HG03457 (cell line): ENCODE data around the gene RAB40C.

Source experiments
- ATAC-seq: cut with Tn5 transposase; IDR thresholded peaks from one replicate; pipeline ENCODE4 v1.9.1; 2021; ENCODE audit warnings: moderate number of reproducible peaks; ENCODE audit not compliant: unreplicated experiment

Gene RAB40C

DNA sequence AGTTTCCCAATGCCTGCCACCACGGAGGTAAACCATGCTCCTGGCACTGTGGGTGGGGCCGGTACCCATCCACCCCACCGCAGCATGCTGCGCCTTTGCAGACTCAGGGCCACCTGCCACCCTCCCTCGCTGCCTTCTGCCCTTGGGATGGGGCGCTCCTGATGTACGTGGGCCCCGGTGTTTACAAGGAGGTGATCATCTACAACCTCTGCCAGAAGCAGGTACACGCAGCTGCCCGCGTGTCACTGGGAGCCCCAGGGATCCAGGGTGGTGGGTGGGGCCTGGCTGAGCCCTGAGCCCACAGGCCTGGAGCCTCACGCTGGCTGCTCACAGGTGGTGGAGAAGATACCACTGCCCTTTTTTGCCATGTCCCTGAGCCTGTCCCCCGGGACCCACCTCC lies 76.7 kb downstream of the RAB40C start:
- ATAC-seq = no peak

DNA sequence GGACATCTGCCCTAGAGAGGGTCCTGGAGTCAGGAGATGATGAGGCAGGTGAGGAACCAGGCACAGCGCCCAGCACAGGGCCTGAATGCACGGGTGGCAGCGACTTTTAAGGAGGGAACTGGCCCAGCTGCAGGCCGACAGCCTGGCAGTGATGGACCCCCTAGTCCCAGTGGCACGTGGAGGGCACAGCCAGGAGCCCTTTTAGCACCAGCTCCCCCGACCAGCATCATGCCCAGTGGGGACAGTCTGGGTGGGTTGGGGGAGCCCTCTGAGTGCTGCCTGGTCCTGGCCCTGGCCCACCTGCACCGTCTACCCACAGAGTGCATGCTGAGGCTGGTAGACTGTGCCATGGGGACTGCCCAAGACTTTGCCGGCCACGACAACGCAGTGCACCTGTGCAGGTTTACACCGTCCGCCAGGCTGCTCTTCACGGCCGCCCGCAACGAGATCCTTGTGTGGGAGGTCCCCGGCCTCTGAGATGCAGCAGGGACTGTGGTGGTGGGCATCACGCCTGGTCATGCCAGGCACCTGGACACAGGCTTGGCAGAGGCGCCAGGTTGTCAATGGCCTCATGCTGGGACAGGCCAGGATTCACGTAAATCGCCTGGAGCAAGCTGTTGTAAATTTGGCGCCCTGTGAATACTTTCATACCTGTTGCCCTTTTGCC lies 77.4 kb downstream of the RAB40C start:
- no peak for ATAC-seq

DNA sequence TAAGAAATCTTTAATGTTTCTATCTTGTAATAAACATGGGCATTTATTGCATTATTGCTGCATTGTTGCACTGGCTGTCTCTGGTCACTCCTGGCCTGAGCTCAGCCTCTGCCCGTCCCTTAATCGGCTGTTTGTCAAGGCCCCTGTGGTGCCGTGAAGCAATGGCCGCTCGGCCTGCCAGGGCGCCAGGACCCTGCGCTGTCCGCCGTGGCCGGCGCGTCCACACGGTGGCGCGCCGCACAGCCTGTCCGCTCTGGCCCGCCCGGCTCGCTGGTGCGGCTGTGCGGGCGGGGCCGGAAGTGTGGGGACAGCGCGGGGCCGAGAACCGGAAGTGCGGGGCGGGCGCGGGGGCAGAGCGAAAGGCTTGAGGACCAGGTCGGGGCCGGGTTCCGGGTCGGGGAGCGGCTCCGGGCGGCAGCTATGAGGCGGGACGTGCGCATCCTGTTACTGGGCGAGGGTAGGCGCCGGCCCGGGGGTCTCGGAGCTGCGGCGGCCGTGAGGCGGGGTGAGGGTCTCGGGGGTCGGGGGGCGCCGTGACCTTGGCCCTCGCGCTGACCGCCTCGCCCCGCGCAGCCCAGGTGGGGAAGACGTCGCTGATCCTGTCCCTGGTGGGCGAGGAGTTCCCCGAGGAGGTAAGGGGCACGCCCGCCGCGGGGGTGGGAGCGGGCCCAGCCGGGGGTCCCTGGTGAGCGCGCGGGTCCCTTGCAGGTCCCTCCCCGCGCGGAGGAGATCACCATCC lies 78.1 kb downstream of the RAB40C start, which contains the start of gene RHOT2:
Gene RHOT2, plus strand, starts transcription at position 353 of the 739 bp plus-strand sequence. Its CDS starts 68 bp downstream, at position 421.
- peak; percentile 66 for ATAC-seq

DNA sequence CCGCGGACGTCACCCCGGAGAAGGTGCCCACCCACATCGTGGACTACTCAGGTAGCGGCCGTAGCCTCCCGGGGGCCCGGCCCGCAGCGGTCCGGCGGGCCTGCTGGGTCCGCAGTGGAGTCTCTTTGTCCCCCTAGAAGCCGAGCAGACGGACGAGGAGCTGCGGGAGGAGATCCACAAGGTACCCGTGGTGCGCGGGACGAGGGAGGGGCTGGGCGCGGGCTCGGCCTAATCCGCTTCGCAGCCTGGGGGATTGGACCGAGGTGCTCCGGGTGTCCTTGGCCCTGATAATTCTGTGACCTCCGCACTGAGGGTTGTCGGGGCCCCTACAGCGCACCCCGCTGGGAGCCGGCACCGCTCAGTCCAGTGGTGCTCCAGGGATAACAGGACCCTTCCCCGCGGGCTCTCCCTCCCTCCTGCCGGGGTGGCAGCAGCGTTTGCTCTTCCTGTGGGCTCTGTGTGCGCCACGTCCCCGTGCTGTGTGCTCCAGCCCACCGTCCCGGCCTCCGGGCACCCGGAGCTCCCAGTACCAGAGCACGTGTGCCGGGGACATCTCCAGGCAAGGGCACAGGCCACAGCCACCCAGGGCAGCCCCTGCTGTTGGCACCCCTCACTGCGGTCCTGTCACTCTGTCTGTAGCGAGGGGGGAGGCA lies 78.8 kb downstream of the RAB40C start:
- ATAC-seq = no peak

DNA sequence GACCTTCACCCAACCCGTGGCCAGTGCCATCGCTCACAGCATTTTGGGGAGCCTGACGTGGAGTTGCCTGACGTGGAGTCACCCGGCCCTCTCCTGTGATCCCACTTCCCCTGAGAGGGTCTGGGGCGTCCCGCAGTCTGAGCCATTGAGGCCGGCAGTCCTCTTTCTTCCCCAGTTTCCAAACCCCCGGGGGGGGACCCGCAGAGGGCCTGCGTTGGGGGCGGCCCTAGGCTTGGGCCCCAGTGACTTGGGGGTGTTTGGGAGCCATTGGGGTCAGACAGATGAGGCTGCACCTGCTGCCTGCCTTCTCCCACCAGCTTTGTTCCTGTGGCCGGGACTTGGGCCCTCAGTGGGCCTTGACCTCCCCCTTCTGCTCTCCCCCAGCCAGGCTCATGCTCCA lies 79.8 kb downstream of the RAB40C start:
- no peak for ATAC-seq

DNA sequence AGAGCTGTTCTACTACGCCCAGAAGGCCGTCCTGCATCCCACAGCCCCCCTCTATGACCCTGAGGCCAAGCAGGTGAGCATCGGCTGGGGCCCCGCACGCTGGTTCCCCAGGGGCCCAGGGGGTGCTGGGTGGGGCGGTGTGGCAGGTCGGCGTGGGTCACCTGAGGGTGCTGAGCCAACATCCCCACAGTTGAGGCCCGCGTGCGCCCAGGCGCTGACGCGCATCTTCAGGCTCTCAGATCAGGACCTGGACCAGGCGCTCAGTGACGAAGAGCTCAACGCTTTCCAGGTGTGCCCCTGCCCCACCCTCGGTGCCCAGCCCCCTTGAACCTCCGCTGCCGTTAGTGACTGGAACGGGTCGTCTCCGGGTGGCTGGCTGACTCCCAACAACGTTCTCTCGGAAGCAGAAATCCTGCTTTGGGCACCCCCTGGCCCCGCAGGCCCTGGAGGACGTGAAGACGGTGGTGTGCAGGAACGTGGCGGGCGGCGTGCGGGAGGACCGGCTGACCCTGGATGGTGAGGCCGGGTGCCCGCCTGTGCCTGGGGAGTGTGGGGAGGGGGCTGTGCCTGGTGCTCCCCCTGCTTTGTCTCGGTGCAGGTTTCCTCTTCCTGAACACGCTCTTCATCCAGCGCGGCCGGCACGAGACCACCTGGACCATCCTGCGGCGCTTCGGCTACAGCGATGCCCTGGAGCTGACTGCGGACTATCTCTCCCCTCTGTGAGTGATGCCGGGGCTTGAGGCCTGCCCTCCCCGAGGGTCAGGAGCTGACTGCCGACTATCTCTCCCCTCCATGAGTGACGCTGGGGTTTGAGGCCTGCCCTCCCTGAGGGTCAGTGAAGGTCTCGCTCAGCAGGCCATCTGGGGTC lies 80.9 kb downstream of the RAB40C start:
- no peak for ATAC-seq

DNA sequence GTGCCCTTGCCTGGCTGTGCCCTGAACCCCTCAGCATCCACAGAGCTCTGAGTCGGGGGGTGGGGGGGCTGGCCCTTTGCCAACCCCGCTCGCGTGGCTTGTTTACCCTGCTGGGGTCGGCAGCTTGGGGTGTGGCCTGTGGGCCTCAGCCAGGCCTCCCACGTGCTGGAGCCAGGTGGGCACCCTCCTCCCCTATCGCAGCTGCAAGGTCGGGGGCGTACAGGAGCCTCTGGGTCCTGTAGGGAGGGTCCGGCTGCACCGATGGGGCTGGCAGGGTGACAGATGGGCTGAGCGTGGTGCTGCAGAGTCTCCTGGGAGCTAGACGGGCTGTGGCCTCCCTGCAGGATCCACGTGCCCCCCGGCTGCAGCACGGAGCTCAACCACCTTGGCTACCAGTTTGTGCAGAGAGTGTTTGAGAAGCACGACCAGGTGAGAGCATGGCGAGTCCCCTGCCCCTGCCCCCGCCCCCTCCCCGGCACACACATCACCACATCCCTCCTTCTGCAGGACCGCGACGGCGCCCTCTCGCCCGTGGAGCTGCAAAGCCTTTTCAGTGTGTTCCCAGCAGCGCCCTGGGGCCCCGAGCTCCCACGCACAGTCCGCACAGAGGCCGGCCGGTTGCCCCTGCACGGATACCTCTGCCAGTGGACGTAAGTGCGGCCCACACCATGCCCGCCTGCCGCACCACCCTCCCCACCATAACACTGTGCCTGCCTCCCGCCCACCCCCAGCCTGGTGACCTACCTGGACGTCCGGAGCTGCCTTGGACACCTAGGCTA lies 81.7 kb downstream of the RAB40C start:
- ATAC-seq = no peak

DNA sequence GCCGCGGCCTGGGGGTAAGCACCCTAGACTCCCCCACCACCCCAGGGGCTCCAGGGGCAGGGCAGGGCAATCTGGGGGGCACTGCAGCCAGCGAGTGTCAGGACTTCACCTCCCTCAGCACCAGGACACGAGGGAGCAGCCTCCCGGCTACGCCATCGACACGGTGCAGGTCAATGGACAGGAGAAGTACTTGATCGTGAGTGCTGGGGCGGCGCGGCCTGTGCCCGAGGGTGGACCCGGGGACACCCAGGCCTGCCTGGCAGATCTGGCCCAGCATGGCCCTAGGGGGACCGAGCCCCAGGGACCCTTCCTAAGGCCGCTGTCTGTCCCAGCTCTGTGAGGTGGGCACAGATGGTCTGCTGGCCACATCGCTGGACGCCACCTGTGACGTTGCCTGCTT lies 82.5 kb downstream of the RAB40C start:
- ATAC-seq = no peak

DNA sequence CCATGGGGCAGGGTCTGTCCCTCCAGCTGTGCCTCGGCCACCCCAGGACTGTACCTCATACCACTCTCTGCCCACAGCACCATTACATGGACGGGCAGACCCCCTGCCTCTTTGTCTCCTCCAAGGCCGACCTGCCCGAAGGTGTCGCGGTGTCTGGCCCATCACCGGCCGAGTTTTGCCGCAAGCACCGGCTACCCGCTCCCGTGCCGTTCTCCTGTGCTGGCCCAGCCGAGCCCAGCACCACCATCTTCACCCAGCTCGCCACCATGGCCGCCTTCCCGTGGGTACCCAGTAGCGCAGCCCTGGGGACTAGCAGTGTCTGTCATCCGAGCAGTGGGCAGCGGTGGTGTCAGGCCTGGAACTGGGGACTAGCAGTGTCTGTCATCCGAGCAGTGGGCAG lies 83.0 kb downstream of the RAB40C start:
- ATAC-seq = no peak

DNA sequence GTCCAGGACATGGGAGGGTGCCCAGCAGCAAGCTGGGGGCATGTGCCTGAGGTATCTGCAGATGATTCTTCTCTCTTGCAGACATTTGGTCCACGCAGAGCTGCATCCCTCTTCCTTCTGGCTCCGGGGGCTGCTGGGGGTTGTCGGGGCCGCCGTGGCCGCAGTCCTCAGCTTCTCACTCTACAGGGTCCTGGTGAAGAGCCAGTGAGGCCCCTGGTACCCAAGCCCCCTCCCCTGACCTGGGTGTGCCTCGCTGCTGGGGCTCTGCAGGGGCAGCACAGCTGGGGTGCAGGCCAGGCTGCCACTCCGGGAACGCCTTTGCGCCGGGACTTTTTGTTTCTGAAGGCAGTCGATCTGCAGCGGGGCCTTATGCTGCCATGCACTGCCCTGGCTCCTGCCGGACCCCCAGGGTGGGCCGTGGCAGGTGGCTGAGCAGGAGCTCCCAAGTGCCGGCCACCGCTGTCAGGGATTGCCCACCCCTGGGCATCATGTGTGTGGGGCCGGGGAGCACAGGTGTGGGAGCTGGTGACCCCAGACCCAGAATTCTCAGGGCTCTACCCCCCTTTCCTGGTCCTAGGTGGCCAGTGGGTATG lies 83.6 kb downstream of the RAB40C start:
- no peak for ATAC-seq

DNA sequence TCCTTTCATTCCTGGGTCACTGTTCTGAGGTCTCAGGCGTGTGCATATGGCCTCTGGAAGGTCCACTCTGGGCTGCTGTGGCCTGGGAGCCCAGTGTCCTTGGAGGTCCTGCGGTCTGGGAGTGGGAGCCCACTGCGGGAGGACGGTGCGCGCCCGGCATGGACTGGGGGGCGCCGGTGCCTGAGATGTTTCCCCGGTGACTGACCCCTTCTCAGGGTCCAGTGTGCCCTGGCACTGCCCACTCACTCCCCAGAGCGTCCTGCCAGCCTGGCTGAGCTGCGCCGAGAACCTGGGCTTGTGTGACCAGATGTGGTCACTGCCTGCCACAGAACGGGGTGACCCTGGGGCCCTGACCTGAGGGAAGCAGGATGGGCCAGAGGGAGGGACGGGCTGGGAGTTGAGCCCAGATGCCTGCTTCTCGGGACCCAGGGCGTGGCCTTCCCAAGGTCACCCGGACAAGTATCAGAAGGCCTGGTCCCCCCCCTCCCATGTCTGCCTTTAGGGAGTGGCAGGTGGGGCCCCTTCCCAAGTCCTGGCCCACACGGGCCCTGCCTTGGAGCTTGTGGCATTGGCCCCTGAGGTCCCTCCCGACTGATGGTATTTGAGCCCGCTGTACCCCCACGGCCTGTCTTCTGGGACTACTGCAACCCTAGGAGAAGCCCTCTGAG lies 84.5 kb downstream of the RAB40C start:
- ATAC-seq = no peak

DNA sequence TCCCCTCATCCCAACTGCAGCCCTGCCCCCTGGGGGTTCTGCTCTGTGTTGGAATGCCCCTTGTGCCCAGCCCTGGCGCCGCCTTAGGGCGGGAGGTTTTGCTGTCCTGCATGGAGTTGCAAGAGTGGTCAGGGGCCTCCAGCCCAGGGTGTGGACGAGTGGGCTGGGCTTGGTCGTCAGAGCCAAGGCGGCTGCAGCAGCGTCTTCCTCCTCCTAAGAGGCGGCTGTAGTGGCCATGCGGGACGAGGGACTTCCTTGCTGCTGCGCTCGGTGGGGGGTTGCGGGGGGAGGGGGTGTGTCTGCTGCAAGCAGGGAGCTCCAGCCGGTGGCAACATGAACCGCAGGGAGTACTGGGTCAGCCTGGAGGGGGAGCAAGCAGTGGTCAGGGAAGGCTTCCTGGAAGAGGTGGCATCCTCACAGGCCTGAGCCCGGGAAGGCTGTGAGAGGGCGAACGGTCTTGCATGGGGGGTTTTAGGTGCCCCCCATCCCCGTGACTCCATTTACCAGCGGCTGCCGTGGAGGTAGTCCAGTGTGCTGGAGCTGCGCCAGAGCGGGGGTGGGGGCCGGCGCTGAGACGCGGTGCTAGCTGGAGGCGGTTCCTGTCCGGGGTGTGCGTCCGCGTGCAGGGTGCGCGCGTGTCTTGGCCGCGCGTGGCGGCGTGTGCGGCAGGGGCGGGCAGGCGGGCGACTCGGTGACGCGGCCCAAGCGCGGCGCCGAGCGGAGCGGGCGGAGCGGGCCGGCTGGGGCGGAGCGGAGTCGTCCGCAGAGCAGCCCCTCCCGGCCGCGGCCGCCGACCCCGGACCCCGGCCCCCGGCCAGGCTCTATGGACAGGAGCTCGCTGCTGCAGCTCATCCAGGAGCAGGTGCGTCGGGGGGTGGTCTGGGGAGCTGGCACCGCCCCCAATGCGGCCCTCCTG lies 85.4 kb downstream of the RAB40C start, which contains the start of gene RHBDL1:
Gene RHBDL1, plus strand, starts transcription at position 704 of the 916 bp plus-strand sequence. Its CDS starts 120 bp downstream, at position 824.
- ATAC-seq = no peak

DNA sequence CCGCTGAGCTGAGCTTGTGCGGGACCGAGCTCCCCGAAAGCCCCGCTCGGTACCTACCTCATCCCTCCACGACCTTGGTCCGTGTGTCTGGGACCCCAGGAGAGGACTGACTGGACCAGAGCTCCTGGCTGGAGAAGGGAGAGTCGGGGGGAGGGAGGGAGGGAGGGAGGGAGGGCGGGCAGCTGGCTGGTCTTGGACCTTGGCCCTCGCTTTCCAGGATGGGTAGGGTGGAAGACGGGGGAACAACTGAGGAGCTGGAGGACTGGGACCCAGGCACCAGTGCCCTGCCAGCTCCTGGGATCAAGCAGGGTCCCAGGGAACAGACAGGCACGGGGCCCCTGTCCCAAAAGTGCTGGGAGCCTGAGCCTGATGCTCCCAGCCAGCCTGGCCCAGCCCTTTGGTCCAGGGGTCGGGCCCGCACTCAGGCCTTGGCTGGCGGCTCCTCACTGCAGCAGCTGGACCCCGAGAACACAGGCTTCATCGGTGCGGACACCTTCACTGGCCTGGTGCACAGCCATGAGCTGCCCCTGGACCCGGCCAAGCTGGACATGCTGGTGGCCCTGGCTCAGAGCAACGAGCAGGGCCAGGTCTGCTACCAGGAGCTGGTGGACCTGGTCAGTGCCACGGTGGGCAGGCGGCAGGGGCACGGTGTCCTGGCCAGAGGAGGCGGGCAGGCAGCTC lies 86.2 kb downstream of the RAB40C start:
- ATAC-seq = no peak

DNA sequence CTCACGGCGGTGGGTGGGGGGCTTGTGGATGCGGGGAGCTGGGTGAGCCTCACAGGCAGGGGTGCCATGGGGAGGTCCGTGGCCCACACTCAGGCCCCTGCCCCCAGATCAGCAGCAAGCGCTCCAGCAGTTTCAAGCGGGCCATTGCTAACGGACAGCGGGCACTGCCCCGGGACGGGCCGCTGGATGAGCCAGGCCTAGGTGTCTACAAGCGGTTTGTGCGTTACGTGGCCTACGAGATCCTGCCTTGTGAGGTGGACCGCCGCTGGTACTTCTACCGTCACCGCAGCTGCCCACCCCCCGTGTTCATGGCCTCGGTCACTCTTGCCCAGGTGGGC lies 86.7 kb downstream of the RAB40C start:
- ATAC-seq = no peak

DNA sequence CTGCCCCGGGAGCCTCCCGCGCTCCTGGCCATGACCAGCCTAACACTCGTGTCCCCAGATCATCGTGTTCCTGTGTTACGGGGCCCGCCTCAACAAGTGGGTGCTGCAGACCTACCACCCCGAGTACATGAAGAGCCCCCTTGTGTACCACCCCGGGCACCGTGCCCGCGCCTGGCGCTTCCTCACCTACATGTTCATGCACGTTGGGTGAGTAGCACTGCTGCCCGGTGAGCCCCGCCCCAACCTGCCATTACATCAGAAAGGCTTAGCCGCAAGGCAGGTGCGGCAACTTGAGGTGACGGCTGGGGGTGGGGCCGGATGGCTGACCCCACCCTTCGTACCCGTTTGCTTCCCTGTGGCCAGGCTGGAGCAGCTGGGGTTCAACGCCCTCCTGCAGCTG lies 87.0 kb downstream of the RAB40C start:
- no peak for ATAC-seq

DNA sequence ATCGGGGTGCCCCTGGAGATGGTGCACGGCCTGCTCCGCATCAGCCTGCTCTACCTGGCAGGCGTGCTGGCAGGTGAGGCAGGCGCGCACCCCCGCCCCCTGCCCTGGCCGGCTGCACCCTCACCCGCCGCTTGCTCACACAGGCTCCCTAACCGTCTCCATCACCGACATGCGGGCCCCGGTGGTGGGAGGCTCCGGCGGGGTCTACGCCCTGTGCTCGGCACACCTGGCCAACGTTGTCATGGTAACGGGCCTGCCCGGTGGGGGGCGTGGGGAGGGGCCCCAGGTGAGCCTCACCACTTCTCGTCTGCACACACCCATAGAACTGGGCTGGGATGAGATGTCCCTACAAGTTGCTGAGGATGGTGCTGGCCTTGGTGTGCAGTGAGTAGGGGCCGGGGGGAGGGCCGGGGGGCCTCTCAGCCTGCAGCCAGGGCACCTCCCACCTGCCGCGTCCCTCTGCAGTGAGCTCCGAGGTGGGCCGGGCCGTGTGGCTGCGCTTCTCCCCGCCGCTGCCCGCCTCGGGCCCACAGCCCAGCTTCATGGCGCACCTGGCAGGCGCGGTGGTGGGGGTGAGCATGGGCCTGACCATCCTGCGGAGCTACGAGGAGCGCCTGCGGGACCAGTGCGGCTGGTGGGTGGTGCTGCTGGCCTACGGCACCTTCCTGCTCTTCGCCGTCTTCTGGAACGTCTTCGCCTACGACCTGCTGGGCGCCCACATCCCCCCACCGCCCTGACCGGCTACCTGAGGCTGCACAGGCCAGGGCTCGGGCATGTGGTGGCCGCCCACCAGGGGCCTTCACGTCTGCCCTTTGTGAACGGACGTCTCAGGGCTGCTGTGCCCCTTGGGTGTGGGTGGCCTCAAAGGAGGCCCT lies 87.7 kb downstream of the RAB40C start:
- no peak for ATAC-seq
